A549 (cell line): ENCODE results near the gene EWSR1. TPM values are rescaled to one million over a fixed set of nuclear protein-coding genes. Genes with fewer than 3 reads are reported as not detected.

Experiments used
- ATAC-seq, 2 experiments: fragments of 200-7000 bp in 1 of 2; fragments of >200 bp in 1 of 2; cut with Nextera tagmentation in 1 of 2; cut with Tn5 transposase in 1 of 2; 3 replicates each; pipeline versions ENCODE4 v1.8.0 to v1.9.1; 2018 to 2020; ENCODE audit warnings: mild to moderate bottlenecking in 1 of 2, moderate library complexity in 1 of 2
- CTCF ChIA-PET: fragments of 300-600 bp; sonication (Branson Sonifier 250); formaldehyde crosslinking; extraction: SDS; loops from one replicate; lab custom pipeline; 2021; ENCODE audit warnings: antibody characterized with exemption, inconsistent platforms; lab: Yijun Ruan, JAX
- POLR2A ChIA-PET: fragments of 350-600 bp; formaldehyde crosslinking; extraction: SDS; loops from one replicate; lab custom pipeline; 2021; ENCODE audit warnings: antibody characterized with exemption, inconsistent platforms; lab: Yijun Ruan, JAX
- DNase-seq, 2 experiments: peaks; one replicate each; pipeline versions ENCODE4 v3.0.0 to v3.0.0-alpha.2; 2011 to 2016; ENCODE audit warnings: low read depth in 1 of 2, low spot score in 1 of 2
- FAIRE-seq: peaks from 2 replicates; lab custom pipeline; 2011; peaks lifted over from hg19 to GRCh38; lab: Jason Lieb, UNC
- H3K27ac ChIP-seq, 2 experiments: fragments of >200 bp; sonication (Bioruptor Twin); formaldehyde crosslinking; 3 replicates each; pipeline ENCODE4 v1.5.1; 2016 to 2017
- H3K4me1 ChIP-seq: fragments of >200 bp; sonication (Bioruptor Twin); formaldehyde crosslinking; 3 replicates; pipeline ENCODE4 v1.6.1; 2016
- H3K4me2 ChIP-seq: fragments of >200 bp; sonication (Bioruptor Twin); formaldehyde crosslinking; 3 replicates; pipeline ENCODE4 v1.6.1; 2016
- H3K4me3 ChIP-seq: fragments of >200 bp; sonication (Bioruptor Twin); formaldehyde crosslinking; 3 replicates; pipeline ENCODE4 v1.5.1; 2016
- H3K9me3 ChIP-seq: fragments of >200 bp; sonication (Bioruptor Twin); formaldehyde crosslinking; 3 replicates; pipeline ENCODE4 v1.6.1; 2016
- BCL3 ChIP-seq: fragments of >200 bp; sonication (Bioruptor Twin); formaldehyde crosslinking; IDR thresholded peaks from 3 replicates; pipeline ENCODE4 v1.6.1; 2016
- CBX2 ChIP-seq: fragments of 200-600 bp; sonication (generic); IDR thresholded peaks from 2 replicates; pipeline ENCODE4 v1.6.1; 2016; ENCODE audit warnings: low read depth, mild to moderate bottlenecking, borderline replicate concordance
- CBX8 ChIP-seq: fragments of 200-600 bp; sonication (generic); IDR thresholded peaks from 2 replicates; pipeline ENCODE4 v1.6.1; 2016
- CHD2 ChIP-seq: fragments of 150-350 bp; IDR thresholded peaks from 2 replicates; pipeline ENCODE4 v1.6.1; 2014; ENCODE audit warnings: low read length; ENCODE audit not compliant: partially characterized antibody
- CHD4 ChIP-seq: fragments of 200-600 bp; sonication (generic); IDR thresholded peaks from 2 replicates; pipeline ENCODE4 v1.6.1; 2016; ENCODE audit warnings: antibody characterized with exemption, mild to moderate bottlenecking, borderline replicate concordance
- EHF ChIP-seq: fragments of 250-450 bp; sonication (Bioruptor Pico); IDR thresholded peaks from 2 replicates; pipeline ENCODE4 v1.5.0; 2020; ENCODE audit warnings: mild to moderate bottlenecking
- EP300 ChIP-seq, 2 experiments: fragments of >200 bp; sonication (Bioruptor Twin); formaldehyde crosslinking; IDR thresholded peaks; 2 replicates in 1 of 2; 3 replicates in 1 of 2; pipeline ENCODE4 v1.6.1; 2016 to 2017
- ESRRA ChIP-seq: fragments of 150-350 bp; IDR thresholded peaks from 2 replicates; pipeline ENCODE4 v1.6.1; 2014; ENCODE audit warnings: mild to moderate bottlenecking, low read length, borderline replicate concordance
- HEYL ChIP-seq: fragments of 250-450 bp; sonication (Bioruptor Pico); IDR thresholded peaks from 2 replicates; pipeline ENCODE4 v1.8.0; 2021; ENCODE audit warnings: mild to moderate bottlenecking, moderate library complexity
- HOXB13 ChIP-seq: fragments of 250-450 bp; sonication (Bioruptor Pico); IDR thresholded peaks from 2 replicates; pipeline ENCODE4 v1.5.0; 2020; ENCODE audit warnings: low read depth, mild to moderate bottlenecking, moderate library complexity
- JUN ChIP-seq, 2 experiments: fragments of >200 bp; sonication (Bioruptor Twin); formaldehyde crosslinking; IDR thresholded peaks; 2 replicates in 1 of 2; 3 replicates in 1 of 2; pipeline ENCODE4 v1.6.1; 2016 to 2017
- KDM1A ChIP-seq: fragments of 200-600 bp; sonication (generic); IDR thresholded peaks from 2 replicates; pipeline ENCODE4 v1.6.1; 2016; ENCODE audit warnings: low read depth, mild to moderate bottlenecking
- MAZ ChIP-seq: fragments of 150-350 bp; IDR thresholded peaks from 2 replicates; pipeline ENCODE4 v1.6.1; 2014; ENCODE audit warnings: antibody characterized with exemption, low read depth, low read length, borderline replicate concordance
- NPAS2 ChIP-seq: fragments of 250-450 bp; sonication (Bioruptor Pico); IDR thresholded peaks from 2 replicates; pipeline ENCODE4 v1.8.0; 2022; ENCODE audit warnings: mild to moderate bottlenecking, moderate library complexity, borderline replicate concordance
- NR3C1 ChIP-seq: fragments of >200 bp; sonication (Bioruptor Twin); formaldehyde crosslinking; IDR thresholded peaks from 3 replicates; pipeline ENCODE4 v1.6.1; 2017
- POLR2A ChIP-seq: IDR thresholded peaks from 2 replicates; pipeline ENCODE4 v1.6.1; 2012; ENCODE audit warnings: mild to moderate bottlenecking, low read length
- POLR2AphosphoS2 ChIP-seq: conservative IDR thresholded peaks from 2 replicates; pipeline ENCODE4 v1.6.1; 2012; ENCODE audit warnings: low read length, improper control_type of control experiment, inconsistent platforms
- RAD21 ChIP-seq, 2 experiments: fragments of >200 bp in 1 of 2; sonication (Bioruptor Twin) in 1 of 2; formaldehyde crosslinking in 1 of 2; IDR thresholded peaks in 1 of 2; conservative IDR thresholded peaks in 1 of 2; 2 replicates in 1 of 2; 3 replicates in 1 of 2; pipeline ENCODE4 v1.6.1; 2012 to 2018; ENCODE audit warnings: inconsistent platforms in 1 of 2
- SMC3 ChIP-seq: fragments of >200 bp; sonication (Bioruptor Twin); formaldehyde crosslinking; IDR thresholded peaks from 3 replicates; pipeline ENCODE4 v1.6.1; 2018; ENCODE audit warnings: inconsistent platforms
- TFCP2L1 ChIP-seq: fragments of 250-450 bp; sonication (Bioruptor Pico); IDR thresholded peaks from 2 replicates; pipeline ENCODE4 v1.5.0; 2021; ENCODE audit warnings: mild to moderate bottlenecking
- TP53 ChIP-seq: fragments of 250-450 bp; sonication (Bioruptor Pico); IDR thresholded peaks from 2 replicates; pipeline ENCODE4 v1.5.0; 2021; ENCODE audit warnings: mild to moderate bottlenecking, moderate library complexity
- ZC3H11A ChIP-seq: fragments of 450-650 bp; IDR thresholded peaks from 2 replicates; pipeline ENCODE4 v1.6.1; 2014; ENCODE audit warnings: antibody characterized with exemption, mild to moderate bottlenecking
- ZNF302 ChIP-seq: fragments of 250-450 bp; sonication (Bioruptor Pico); IDR thresholded peaks from 2 replicates; pipeline ENCODE4 v1.9.0; 2021; ENCODE audit warnings: inconsistent platforms, mild to moderate bottlenecking, moderate library complexity
- whole genome bisulfite sequencing: methylation state at CpG from one replicate; pipeline ENCODE4 v1.1.6; 2017; ENCODE audit errors: missing lambda C conversion rate; 5-methylcytosine and 5-hydroxymethylcytosine counted together
- polyA plus RNA-seq, 4 experiments: library from polyadenylated mRNA; depleted of rRNA in 3 of 4; stranded (reverse); fragments of >200 nt; fragmentation: RNase III in 1 of 4; extraction: RNeasy Plus Mini Kit Qiagen cat#74134 plus additional on column Dnase treatment in 1 of 4; gene quantifications; 2 replicates in 3 of 4; 3 replicates in 1 of 4; pipeline ENCODE4 v1.2.3, GENCODE V29; 2011 to 2017
- TF ChIP-seq, protein P1 (sequence below): IDR thresholded peaks from 2 replicates; pipeline ENCODE4 v1.6.1; 2012; ENCODE audit warnings: low read depth, borderline replicate concordance
- TF ChIP-seq, protein P2 (sequence below): fragments of 450-650 bp; IDR thresholded peaks from 2 replicates; pipeline ENCODE4 v1.6.1; 2014; ENCODE audit warnings: antibody characterized with exemption
- TF ChIP-seq, protein P3 (sequence below): fragments of 200-600 bp; sonication (generic); IDR thresholded peaks from 2 replicates; pipeline ENCODE4 v1.6.1; 2016; ENCODE audit warnings: antibody characterized with exemption, mild to moderate bottlenecking, moderate library complexity
- TF ChIP-seq, protein P4 (sequence below): IDR thresholded peaks from 2 replicates; pipeline ENCODE4 v1.6.1; 2012

The EWSR1 gene
- polyA plus RNA-seq, 2 of the 4 experiments (the other 2 are of a cell fraction) = 146 to 281 TPM

GRCh38 chr22:29340566-29340965 is 72.5 kb downstream of the EWSR1 start:
- no peak for ATAC-seq
- Histone ChIP-seq H3K27ac (no peak overlapping the region), H3K4me1 (peaks cover 8% of the 10 kb centered on the region; the same call in 1 of the 3 replicates), H3K4me2 (no peak overlapping the region)
- POLR2A ChIA-PET = no interaction called here
- WGBS = 89% methylated on average over 3 of the region's 8 CpGs
- no peak for TF ChIP-seq NPAS2 (CRISPR knock-in tag)
- TF ChIP-seq, all 56 proteins: peak for 0
- no peak for FAIRE-seq
- Histone ChIP-seq H3K4me3 (no peak overlapping the region), H3K9me3 (no peaks in the 10 kb centered on the region)
- no peak for DNase-seq
- CTCF ChIA-PET = no interaction called here

- POLR2A ChIA-PET = no interaction called here
- no peak for DNase-seq
- Histone ChIP-seq H3K4me2 (no peak overlapping the region), H3K9me3 (no peaks in the 10 kb centered on the region), H3K4me1 (peaks cover 8% of the 10 kb centered on the region; the same call in 1 of the 3 replicates), H3K27ac (no peak overlapping the region), H3K4me3 (no peak overlapping the region)
- FAIRE-seq = no peak
- CTCF ChIA-PET = no interaction called here
- ATAC-seq = no peak
- TF ChIP-seq POLR2A (no peak), CHD2 (no peak), TP53 (CRISPR knock-in tag) (no peak), TFCP2L1 (no peak), ZNF302 (CRISPR knock-in tag) (no peak), CBX8 (no peak), MAZ (no peak), CBX2 (no peak), EP300 (IDR thresholded peaks at IDR 0.05) (no peak), KDM1A (no peak)
- TF ChIP-seq, protein P1, sequence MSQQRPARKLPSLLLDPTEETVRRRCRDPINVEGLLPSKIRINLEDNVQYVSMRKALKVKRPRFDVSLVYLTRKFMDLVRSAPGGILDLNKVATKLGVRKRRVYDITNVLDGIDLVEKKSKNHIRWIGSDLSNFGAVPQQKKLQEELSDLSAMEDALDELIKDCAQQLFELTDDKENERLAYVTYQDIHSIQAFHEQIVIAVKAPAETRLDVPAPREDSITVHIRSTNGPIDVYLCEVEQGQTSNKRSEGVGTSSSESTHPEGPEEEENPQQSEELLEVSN = no peak
- TF ChIP-seq, protein P2, sequence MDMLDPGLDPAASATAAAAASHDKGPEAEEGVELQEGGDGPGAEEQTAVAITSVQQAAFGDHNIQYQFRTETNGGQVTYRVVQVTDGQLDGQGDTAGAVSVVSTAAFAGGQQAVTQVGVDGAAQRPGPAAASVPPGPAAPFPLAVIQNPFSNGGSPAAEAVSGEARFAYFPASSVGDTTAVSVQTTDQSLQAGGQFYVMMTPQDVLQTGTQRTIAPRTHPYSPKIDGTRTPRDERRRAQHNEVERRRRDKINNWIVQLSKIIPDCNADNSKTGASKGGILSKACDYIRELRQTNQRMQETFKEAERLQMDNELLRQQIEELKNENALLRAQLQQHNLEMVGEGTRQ = no peak
- WGBS = 91% methylated on average over 20 of the region's 25 CpGs
Measured at GRCh38 chr22:29341056-29341848, 73.2 kb downstream of the EWSR1 start.

- ChIA-PET POLR2A (no interaction called here), CTCF (no interaction called here)
- FAIRE-seq (no peak), ATAC-seq (no peak), DNase-seq (no peak)
- TF ChIP-seq SMC3 = no peak
- TF ChIP-seq, protein P3, sequence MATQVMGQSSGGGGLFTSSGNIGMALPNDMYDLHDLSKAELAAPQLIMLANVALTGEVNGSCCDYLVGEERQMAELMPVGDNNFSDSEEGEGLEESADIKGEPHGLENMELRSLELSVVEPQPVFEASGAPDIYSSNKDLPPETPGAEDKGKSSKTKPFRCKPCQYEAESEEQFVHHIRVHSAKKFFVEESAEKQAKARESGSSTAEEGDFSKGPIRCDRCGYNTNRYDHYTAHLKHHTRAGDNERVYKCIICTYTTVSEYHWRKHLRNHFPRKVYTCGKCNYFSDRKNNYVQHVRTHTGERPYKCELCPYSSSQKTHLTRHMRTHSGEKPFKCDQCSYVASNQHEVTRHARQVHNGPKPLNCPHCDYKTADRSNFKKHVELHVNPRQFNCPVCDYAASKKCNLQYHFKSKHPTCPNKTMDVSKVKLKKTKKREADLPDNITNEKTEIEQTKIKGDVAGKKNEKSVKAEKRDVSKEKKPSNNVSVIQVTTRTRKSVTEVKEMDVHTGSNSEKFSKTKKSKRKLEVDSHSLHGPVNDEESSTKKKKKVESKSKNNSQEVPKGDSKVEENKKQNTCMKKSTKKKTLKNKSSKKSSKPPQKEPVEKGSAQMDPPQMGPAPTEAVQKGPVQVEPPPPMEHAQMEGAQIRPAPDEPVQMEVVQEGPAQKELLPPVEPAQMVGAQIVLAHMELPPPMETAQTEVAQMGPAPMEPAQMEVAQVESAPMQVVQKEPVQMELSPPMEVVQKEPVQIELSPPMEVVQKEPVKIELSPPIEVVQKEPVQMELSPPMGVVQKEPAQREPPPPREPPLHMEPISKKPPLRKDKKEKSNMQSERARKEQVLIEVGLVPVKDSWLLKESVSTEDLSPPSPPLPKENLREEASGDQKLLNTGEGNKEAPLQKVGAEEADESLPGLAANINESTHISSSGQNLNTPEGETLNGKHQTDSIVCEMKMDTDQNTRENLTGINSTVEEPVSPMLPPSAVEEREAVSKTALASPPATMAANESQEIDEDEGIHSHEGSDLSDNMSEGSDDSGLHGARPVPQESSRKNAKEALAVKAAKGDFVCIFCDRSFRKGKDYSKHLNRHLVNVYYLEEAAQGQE = no peak
- TF ChIP-seq, protein P2 = no peak
- TF ChIP-seq, protein P4, sequence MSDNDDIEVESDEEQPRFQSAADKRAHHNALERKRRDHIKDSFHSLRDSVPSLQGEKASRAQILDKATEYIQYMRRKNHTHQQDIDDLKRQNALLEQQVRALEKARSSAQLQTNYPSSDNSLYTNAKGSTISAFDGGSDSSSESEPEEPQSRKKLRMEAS = no peak
- TF ChIP-seq EHF (CRISPR knock-in tag) = no peak
- TF ChIP-seq TP53 (CRISPR knock-in tag) = no peak
- TF ChIP-seq EP300 (IDR thresholded peaks at IDR 0.05) = no peak
- TF ChIP-seq BCL3 = no peak
- no peak for TF ChIP-seq JUN (IDR thresholded peaks at IDR 0.05)
- TF ChIP-seq NR3C1 = no peak
- no peak for TF ChIP-seq CHD4
- no peak for TF ChIP-seq TFCP2L1
- TF ChIP-seq HOXB13 = no peak
- no peak for TF ChIP-seq RAD21 (conservative IDR thresholded peaks at IDR 0.05 in 1 of 2, IDR thresholded peaks at IDR 0.05 in 1 of 2)
- TF ChIP-seq HEYL (CRISPR knock-in tag) = no peak
- no peak for TF ChIP-seq ESRRA
- no peak for TF ChIP-seq POLR2AphosphoS2
- TF ChIP-seq ZC3H11A = no peak
- no peak for TF ChIP-seq CBX8
- H3K9me3 ChIP-seq = no peaks in the 10 kb centered on the region
- WGBS = 91% methylated on average over 2 of the region's 2 CpGs
- H3K27ac ChIP-seq = no peak overlapping the region
- no peak overlapping the region for H3K4me3 ChIP-seq
- H3K4me2 ChIP-seq = no peak overlapping the region
- peaks cover 8% of the 10 kb centered on the region; the same call in 1 of the 3 replicates for H3K4me1 ChIP-seq
Measured at GRCh38 chr22:29341849-29342127, 73.7 kb downstream of the EWSR1 start.
